Measurements from ENCODE around the gene OVCH2.
"Not testable (repeated sequence)": the region's sequence is repeated elsewhere in the genome, so short reads cannot be mapped to it uniquely, and the experiment has no call there.

The OVCH2 gene

DNA sequence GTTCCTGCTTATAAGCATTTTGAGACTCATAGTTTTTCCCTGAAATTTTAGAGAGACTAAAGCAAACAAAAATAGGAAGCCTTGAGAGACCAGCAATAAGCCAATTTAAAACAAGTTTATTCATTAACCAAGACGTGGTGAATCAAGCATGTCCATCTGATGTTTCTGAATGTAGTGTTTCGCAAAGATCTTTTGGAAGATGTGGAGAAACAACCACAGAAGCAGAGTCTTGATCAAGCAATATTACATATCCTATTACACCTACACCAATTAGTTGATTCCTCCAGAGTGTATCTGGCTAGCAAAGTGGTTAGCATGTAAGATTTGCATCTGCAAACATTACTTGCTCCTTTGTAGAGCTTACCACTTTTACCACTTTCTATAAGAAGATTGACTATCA is at the start of gene OVCH2:
OVCH2 (minus strand) TSS at position 101 of the 400 bp plus-strand sequence; CDS start at position 18, 83 bp downstream.
- no peak within 1 kb of the TSS for H3K4me3 ChIP-seq (ENCODE audit: low read depth, low read length)
- TF ChIP-seq MYC (IDR thresholded peaks at IDR 0.05; ENCODE audit: low read depth, low read length) (no peak), POLR2A (IDR thresholded peaks at IDR 0.05; ENCODE audit: extremely low read depth, insufficient read length) (no peak), MAX (IDR thresholded peaks at IDR 0.05; ENCODE audit: low read depth, low read length) (no peak), CTCF (IDR thresholded peaks at IDR 0.05; ENCODE audit: low read depth, low read length) (no peak)
- DNase-seq (ENCODE audit: low read depth): no peak

DNA sequence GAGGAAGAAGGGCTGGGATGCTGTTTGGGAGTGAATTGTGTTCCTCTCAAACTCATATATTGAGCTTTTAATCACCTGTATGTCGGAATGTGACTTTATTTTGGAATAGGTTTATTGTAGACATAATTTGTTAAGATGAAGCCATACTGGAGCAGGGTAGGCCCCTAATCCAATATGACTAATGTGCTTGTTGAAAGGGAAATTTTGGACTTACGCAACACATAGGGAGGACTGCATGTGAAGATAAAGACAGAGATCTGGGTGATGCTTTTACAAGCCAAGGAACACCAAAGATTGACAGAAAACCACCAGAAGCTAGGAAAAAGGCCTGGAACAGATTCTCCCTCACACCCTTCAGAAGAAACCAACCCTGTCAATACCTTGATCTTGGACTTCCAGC is 43.2 kb upstream of the OVCH2 start:
- no peak overlapping the region for H3K4me3 ChIP-seq (ENCODE audit: low read depth, low read length)
- TF ChIP-seq MYC (IDR thresholded peaks at IDR 0.05; ENCODE audit: low read depth, low read length): no peak
- TF ChIP-seq POLR2A (IDR thresholded peaks at IDR 0.05; ENCODE audit: extremely low read depth, insufficient read length): no peak
- TF ChIP-seq CTCF (IDR thresholded peaks at IDR 0.05; ENCODE audit: low read depth, low read length): no peak
- no peak for TF ChIP-seq MAX (IDR thresholded peaks at IDR 0.05; ENCODE audit: low read depth, low read length)
- peak; percentile 33 for DNase-seq (ENCODE audit: low read depth)

GRCh38 chr11:7734767-7735166 is 28.5 kb upstream of the OVCH2 start:
- not testable (repeated sequence) for H3K4me3 ChIP-seq (ENCODE audit: low read depth, low read length); DNase-seq (ENCODE audit: low read depth)

- no peak overlapping the region for H3K4me3 ChIP-seq (ENCODE audit: low read depth, low read length)
- TF ChIP-seq CTCF (IDR thresholded peaks at IDR 0.05; ENCODE audit: low read depth, low read length) (no peak), POLR2A (IDR thresholded peaks at IDR 0.05; ENCODE audit: extremely low read depth, insufficient read length) (no peak), MYC (IDR thresholded peaks at IDR 0.05; ENCODE audit: low read depth, low read length) (no peak), MAX (IDR thresholded peaks at IDR 0.05; ENCODE audit: low read depth, low read length) (no peak)
- DNase-seq (ENCODE audit: low read depth): no peak
Measured at GRCh38 chr11:7714786-7715185, 8.5 kb upstream of the OVCH2 start.

DNA sequence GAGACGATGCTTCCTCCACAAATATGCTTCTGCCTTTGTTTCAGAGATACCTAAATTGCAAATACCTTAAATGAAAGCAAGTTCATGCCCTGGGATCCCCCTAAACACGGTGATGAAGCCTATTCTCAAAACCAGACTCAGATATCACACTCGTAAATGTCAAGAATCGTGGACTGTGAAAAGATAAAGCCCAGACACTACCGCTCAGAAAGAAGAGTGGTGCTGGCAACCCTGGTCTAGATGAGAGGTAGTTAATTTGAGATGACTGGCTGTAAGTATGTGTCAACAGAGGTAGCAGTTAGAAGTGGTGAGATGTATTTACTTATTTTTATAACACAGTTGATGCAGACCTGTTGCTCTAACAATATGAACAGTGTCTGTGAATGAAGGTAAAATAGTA is 2.5 kb downstream of the OVCH2 start:
- H3K4me3 ChIP-seq (ENCODE audit: low read depth, low read length): no peak overlapping the region
- no peak for DNase-seq (ENCODE audit: low read depth)
- TF ChIP-seq MAX (IDR thresholded peaks at IDR 0.05; ENCODE audit: low read depth, low read length) (no peak), POLR2A (IDR thresholded peaks at IDR 0.05; ENCODE audit: extremely low read depth, insufficient read length) (no peak), MYC (IDR thresholded peaks at IDR 0.05; ENCODE audit: low read depth, low read length) (no peak), CTCF (IDR thresholded peaks at IDR 0.05; ENCODE audit: low read depth, low read length) (no peak)

DNA sequence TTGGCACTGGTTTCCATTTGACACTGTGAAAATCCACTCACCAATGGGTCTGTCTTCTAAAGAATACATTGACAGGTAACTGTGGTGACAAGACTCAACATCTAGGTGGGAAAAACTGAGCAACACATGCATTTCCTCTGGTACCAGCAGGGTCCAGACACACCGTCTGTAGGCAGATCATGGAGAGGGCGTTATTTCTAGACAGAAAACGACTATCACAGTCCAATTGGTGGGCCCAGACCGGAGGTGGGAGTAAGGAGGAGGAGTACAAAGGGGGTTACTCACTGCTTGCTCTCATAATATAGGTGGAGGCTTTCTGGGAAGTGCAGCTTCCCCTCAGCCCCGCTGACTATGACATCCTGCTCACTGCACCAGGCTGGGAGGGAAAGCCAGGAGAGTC is 9.9 kb downstream of the OVCH2 start:
- DNase-seq (ENCODE audit: low read depth): no peak
- no peak overlapping the region for H3K4me3 ChIP-seq (ENCODE audit: low read depth, low read length)
- no peak for TF ChIP-seq POLR2A (IDR thresholded peaks at IDR 0.05; ENCODE audit: extremely low read depth, insufficient read length)
- TF ChIP-seq MYC (IDR thresholded peaks at IDR 0.05; ENCODE audit: low read depth, low read length): no peak
- no peak for TF ChIP-seq CTCF (IDR thresholded peaks at IDR 0.05; ENCODE audit: low read depth, low read length)
- no peak for TF ChIP-seq MAX (IDR thresholded peaks at IDR 0.05; ENCODE audit: low read depth, low read length)

Measured in NB4 (cell line).